GM19238 (cell line): ENCODE measurements around the gene FGD4.
"Not testable (repeated sequence)": the region's sequence is repeated elsewhere in the genome, so short reads cannot be mapped to it uniquely, and the experiment has no call there.

Experiments
- DNase-seq: peaks from one replicate; pipeline ENCODE4 v3.0.0; 2011; ENCODE audit warnings: low spot score; ENCODE audit not compliant: insufficient read length

Gene FGD4

DNA sequence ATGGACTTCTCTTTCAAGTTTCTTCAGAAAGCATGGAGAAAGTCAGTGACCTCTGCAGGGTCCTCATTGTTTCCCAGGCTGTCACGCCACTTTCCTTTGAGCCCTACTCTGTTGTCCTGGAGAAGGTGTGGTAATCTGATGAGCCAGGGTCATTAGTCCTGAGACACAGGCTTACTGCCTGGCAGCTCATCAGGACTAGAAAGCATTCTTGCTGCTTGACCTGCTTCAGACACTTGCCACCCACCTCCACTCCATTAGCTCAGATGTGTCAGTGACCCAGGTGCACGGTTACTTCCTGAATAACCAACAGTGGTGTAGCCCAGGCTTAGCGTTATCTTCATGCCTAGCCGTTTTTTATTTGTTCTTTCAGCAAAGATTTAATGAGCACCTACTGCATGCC, 93.9 kb downstream of the FGD4 start:
- DNase-seq: no peak

DNA sequence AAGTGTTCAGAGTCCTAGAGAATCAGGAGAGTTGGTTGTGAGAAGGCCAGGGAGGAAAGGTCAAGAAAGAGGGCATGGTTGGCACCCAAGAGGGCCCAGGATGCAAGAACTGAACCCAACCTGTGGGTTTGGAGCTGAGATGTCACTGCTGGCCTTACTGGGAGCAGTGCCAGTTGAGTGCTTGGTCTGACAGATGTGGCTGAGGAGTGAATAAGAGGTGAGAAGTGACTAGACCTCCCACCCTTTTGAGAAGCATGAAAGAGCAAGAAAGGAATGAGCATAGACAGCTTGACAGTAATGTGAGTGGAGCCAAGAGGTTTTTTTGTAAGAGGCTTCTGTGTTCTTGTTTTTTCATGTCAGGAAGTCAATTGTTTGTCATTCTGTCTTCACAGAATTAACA, 95.3 kb downstream of the FGD4 start:
- no peak for DNase-seq

DNA sequence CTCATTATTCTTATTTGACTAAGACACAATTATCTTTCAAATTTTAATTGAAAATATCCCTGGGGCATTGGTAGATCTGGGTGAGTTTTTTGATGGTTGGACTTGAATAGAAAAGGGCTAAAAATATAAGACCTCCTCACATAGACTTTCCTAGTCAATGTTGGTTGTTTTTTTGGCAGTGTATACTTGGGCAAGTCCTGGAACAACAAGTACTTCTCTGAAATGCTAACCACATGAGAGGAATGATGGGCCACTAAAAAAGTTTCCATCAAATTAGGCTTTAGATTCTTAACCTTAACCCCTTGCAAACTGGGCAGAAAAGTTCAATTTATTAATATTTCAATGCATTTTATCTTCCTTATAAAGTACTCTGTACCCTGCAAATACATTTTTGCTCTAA, 97.6 kb downstream of the FGD4 start:
- no peak for DNase-seq

DNA sequence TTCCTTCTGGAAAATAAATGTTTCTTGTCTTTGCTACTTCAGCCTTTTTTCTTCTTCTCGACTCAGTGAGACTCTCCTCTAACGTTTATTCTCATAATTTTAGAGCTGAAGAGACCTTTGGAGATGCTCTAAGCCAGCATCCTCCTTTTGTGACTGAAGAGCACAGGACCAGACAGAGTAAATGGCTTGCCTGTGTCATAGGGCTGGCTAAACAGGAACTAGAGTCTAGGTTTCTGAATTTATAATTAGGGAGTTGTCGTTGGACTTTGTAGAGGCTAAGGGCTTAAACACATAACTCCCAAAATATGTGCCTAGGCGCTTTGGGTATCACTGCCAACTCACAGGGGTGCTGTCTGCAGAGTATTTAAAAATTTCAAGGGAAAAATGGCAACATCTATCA, 98.5 kb downstream of the FGD4 start:
- DNase-seq: no peak

DNA sequence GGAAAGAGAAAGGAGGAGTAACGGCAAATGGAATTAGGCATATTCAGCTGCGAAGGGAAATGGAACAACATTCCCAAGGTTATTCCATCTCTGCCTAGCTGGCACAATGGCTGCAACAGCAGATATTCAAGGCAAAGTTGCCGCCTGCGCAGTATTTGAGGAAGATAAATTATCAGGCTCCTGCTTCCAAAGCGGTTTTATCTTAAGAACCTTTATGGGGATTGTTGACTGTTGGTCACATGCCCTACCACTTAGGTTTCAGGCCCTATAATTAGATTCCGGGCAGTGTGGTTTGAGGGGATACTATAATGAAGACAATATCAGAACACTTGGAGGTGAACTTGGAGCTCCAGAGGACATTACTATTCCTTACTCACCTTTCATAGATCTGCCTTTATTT, 99.7 kb downstream of the FGD4 start:
- DNase-seq: no peak

DNA sequence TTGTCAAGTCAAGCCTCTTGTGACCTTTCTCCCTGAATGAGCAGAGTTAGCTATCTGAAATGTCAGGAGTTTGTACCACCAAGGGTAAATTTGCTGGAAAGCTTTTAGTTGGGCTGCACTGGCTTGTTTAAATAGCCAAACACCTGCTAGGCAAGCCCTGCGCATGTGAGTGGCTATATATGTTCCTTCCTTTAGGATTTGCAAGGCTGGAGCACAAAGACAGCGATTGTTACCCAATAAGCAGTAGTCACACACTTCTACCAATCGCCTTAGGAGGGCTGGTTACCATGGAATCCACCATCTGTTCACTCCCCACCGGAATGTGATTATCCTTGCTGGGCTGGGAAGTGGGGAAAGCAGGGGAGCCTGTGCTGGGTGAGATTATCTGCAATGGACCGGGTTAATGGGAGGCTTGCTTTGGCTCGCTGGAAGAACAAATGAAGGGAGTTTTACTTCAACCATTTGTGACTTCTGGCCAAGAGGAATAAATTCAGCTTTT, 102.5 kb downstream of the FGD4 start:
- DNase-seq: no peak

DNA sequence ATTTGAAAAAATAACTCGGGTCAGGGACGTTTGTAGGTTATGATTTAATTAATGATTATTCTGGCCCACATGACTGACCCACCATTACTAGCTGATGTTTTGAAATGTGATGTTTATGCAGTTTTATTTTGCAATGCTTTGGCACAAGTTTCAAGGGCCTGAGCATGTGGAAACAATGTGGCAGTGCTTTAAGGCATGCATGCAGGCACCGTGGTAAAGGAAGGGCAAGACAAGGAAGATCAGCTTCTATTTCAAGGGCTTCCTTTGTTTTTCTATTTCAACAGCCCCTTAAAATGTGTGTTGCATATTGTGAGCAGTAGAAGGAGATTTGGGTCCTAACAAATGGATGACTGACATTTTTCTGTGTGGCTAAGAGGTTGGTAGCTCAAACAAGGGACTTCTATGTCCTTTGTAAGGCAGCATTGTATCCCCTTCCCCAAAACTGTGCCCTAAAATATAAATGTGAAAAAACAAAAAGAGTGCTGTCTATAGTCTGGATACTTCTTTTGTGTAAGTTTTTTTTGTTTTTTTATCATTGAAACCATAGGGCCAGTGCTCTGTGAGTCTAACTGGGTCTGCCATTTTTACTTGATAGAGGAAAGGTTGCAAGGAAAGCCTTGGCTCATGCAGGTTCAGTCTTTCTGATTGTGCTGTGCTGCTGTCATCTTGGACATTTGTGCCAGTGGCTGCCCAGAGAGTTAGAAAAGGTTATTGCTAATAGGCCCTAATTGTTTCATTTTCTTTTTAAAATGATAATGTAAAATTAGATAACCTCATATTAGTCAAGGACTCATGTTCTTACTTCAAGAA, 103.5 kb downstream of the FGD4 start:
- DNase-seq: no peak

DNA sequence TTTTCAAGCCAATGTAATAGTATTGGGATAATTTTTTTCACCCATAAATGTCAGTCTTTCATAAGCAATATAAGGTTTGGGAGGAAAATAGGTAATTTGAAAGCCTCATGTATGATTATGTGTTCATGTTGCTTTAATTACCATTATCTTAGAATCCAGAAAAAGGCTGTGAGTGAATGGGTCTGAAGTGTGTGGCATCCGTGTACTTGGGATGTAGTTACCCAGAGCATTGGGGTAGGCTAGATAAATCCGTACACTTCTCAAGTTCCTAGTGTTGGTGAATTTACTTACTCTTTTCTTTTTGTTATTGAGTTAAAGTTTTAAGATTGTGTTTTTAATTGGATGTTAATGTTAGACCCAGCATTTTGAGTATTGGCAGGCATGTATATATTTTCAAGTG, 104.4 kb downstream of the FGD4 start:
- no peak for DNase-seq

DNA sequence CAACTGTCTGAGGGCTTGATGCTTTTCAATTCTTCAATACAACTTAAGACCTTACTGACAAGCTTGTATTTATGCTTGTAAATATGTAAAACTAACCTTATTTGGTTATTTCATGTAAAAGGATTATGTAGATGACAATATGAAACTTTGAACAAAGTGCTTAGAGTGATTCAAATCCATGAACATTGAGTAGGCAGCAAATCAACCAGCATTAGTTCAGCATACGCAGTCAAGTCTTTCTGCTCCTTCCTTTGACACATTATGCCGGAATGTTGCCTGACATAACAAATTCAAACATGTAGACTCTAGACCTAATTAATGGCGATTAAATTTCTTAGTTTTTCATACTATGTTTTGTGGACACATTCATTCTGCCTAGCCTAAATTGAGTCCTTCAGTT, 105.2 kb downstream of the FGD4 start:
- no peak for DNase-seq

DNA sequence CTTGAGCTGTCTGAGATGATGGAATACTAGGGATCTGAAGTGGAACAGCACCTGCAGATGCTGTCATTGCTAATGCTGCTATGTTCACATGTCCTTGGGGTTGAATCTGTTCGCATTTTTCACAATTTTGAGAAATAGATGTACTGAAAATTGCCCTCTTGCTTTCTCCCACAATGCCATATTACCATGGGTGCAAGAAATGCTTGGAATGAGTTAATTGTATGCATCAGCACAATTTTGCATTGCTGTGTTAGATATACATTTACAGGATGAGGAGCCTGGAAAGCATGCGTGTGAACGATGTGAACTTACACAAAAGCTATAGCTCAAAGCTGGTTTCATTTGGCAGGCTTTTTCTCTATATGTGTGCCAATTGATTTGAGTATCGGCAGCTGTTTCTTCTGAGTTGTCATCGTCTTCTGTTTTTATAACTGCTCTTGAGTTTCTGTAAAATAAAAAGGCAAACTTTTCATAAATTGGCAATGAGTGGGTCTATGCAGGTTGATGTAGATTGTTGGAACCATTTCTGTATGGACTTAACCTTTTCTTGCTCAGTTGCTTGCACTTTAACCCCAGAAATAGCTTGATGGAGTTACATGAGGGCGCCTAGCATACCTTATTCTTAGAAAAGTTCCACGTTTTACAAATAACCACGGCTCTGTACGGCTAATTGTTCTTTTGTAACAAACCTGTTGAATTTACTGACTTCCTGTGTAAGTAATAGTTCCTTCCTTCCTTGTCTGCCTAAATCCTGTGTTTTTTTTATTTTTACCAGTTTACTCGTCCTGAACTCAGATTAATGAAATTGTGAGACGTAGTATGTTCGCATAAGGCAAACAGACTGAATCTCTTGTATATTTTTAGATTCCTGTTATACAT, 105.9 kb downstream of the FGD4 start:
- DNase-seq: no peak

GRCh38 chr12:32507096-32507941, 108.0 kb downstream of the FGD4 start:
- not testable (repeated sequence) for DNase-seq

DNA sequence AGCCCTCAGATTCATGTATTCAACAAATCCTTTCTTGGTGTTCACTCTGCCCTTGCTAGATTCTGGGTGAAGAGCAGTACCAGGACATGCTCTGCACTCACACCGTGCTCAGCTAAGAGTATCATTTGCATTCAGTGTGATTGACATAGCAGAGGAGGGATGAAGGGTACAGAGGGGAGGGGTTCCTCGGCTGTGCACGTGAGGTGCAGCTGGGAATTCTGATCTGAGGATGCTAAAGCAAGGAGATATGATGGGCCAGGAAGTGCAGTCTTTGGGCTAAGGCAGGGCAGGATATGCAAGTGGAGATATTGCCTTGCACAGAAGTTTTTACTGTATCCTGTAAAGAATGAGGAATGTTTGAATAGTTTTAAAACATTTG, 108.6 kb downstream of the FGD4 start:
- no peak for DNase-seq

- DNase-seq: no peak
Observed at GRCh38 chr12:32508626-32509025, 109.3 kb downstream of the FGD4 start.

- no peak for DNase-seq
Observed at GRCh38 chr12:32509328-32510091, 110.2 kb downstream of the FGD4 start.

DNA sequence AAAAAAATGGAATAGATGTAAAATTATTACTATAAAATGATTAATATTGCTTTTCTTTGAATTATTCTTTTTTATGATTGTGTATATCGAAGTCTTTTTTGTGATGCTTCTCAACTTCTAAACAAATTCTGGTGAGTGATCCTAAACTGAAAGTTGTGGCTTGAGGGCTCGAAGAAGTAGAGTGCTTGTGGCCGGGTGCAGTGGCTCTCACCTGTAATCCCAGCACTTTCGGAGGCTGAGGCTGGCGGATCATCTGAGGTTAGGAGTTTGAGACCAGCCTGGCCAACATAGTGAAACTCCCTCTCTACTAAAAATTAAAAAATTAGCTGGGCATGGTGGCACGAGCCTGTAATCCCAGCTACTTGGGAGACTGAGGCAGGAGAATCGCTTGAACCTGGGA, 112.6 kb downstream of the FGD4 start:
- not testable (repeated sequence) for DNase-seq

DNA sequence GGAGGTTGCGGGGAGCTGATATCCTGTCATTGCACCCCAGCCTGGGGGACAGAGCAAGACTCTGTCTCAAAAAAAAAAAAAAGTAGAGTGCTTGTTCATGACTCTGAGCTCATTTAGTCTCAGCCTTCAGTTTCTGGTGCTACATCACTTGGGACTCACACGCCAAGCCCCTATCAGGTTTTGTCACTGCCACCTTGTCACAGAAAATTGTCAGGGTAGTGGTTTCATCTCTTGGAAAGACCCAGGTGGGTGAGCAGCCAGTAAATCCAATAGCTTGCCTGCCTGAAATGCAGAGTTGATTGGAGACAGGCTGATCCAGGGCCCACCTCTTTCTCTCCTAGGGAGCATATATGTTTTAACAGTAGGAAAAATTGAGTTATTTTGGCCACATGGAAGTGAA, 113.0 kb downstream of the FGD4 start:
- DNase-seq: no peak

DNA sequence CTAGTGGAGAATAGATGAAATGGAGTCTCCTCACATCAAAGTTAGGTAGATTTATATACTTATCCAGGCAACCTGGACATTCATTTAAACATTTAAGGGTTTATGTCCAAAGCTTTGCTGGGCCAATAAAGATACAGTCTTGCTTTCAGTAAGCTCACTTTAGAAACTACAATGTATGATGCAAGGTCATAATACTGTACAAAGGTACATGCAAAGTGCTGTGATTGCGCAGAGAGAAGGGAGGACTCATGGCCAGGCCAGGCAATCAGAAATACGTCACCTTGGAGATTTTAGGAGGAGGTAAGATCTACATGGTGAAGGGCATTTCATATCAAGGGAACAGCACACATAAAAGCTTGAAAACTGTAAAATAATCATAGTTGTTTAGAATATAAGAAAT, 113.6 kb downstream of the FGD4 start:
- no peak for DNase-seq

DNA sequence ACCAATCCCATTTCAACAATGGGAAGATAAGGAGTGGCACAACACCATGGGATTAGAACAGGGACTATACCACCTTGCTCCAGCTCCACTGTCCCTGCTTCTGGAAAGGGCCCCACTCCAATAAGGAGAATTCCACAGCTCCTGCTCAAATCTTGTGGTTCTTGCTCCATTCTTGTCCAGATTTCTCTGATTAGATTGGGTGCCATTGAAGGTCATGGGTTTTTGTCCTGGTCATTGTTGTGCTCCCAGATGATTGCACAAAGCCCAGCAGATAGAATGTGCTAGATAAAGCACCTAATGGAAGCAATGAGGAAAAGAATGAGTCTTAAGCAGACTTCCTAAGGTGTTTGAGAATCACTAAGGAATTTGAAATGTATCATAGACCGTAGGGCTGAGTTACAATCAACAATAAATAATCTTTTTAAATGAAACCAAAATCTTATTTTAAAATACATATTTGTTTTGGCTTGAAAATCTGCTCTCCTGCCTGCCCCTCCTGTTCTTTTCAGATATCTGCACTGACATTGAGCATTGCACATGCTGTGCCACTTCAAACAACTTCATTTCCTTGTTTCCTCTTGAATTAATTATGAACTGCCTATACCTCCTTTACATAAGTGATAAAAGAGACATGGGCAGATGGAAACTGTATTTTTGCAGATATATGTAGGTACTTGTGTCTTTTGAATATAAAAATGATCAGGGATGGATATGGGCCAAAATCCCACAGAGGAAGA, 115.9 kb downstream of the FGD4 start:
- DNase-seq: no peak

GRCh38 chr12:32516230-32516629, 116.9 kb downstream of the FGD4 start:
- no peak for DNase-seq

GRCh38 chr12:32517966-32518365, 118.6 kb downstream of the FGD4 start:
- no peak for DNase-seq
